ENCODE data around the gene TRIM13. TPM values are rescaled to one million over a fixed set of nuclear protein-coding genes. Genes with fewer than 3 reads are reported as not detected.

Gene TRIM13
- total RNA-seq, 3 donors from 2014 or later, result 16.0 to 28.8 (median 22.9) TPM

DNA sequence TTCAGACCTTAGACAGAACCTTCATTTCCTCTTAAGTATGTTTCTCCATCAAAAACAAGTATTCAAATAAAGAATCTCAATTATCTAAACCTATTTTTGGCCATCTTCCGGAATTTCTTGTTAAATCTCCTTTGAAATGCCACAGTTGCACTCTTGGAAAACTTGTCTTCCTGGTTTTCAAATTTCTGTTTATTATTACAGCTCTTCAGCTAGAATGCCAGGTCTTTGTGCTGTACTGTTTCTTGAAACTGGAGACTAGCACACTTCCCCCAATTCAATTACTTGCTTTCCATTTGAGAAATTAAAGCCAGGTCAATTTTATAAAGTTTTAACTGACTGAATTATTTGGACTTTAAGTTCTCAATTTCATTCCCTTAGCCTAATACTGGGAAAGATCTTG is 28.6 kb downstream of the TRIM13 start:
- Histone ChIP-seq H3K4me1 (no peaks in the 10 kb centered on the region), H3K27me3 (no peaks in the 10 kb centered on the region), H3K9me3 (no peaks in the 10 kb centered on the region), H3K4me3 (no peak overlapping the region), H3K27ac (peak overlapping the region in 1 of 2 donors; percentile 25), H3K36me3 (no peaks in the 10 kb centered on the region)
- intact Hi-C loops (cut with DNase I; ENCODE audit: low total_unique reads), result no loop called here
- TF ChIP-seq, protein P1, sequence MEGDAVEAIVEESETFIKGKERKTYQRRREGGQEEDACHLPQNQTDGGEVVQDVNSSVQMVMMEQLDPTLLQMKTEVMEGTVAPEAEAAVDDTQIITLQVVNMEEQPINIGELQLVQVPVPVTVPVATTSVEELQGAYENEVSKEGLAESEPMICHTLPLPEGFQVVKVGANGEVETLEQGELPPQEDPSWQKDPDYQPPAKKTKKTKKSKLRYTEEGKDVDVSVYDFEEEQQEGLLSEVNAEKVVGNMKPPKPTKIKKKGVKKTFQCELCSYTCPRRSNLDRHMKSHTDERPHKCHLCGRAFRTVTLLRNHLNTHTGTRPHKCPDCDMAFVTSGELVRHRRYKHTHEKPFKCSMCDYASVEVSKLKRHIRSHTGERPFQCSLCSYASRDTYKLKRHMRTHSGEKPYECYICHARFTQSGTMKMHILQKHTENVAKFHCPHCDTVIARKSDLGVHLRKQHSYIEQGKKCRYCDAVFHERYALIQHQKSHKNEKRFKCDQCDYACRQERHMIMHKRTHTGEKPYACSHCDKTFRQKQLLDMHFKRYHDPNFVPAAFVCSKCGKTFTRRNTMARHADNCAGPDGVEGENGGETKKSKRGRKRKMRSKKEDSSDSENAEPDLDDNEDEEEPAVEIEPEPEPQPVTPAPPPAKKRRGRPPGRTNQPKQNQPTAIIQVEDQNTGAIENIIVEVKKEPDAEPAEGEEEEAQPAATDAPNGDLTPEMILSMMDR (IDR thresholded peaks at IDR 0.05), result no peak
- TF ChIP-seq POLR2AphosphoS5 (IDR thresholded peaks at IDR 0.05) (no peak), POLR2A (IDR thresholded peaks at IDR 0.05) (no peak)
- no peak for DNase-seq (ENCODE audit: low spot score in 2 of 2)

DNA sequence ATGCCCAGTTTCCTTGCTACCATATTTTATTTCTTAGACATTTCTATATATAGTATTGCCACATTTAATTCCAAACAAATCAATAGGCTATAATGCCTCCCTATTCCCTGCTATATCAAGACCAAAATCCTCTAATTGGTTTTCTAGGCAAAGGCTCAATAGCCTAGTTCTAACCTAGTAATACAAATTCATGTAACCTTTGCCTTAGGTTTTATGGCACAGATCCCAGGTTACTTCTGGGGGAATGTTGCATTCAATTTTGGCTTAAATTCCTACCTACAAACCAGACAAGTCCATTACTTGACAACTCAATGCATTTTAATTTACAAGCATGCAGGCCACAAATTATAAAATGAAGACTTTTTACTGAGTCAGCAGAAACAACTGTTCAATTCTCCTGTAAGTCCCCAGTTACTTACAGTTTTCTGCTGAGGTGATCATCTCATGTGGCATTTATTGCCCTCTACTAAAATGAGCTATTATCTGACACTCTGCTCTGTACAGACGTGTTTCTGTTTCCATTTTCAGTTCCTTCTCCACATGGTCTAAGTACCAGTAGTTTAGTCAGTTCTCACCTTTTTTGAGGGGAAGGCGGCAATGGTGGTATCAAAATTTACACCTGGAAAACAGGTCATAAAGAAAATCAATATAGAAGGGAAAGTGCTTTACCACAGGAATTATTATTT is 30.1 kb downstream of the TRIM13 start:
- Histone ChIP-seq H3K4me3 (no peak overlapping the region), H3K36me3 (no peaks in the 10 kb centered on the region), H3K9me3 (no peaks in the 10 kb centered on the region), H3K27ac (no peak overlapping the region), H3K4me1 (no peaks in the 10 kb centered on the region), H3K27me3 (no peaks in the 10 kb centered on the region)
- intact Hi-C loops (cut with DNase I; ENCODE audit: low total_unique reads), result no loop called here
- no peak for DNase-seq (ENCODE audit: low spot score in 2 of 2)
- TF ChIP-seq, protein P1 (IDR thresholded peaks at IDR 0.05), result no peak
- TF ChIP-seq POLR2AphosphoS5 (IDR thresholded peaks at IDR 0.05) (no peak), POLR2A (IDR thresholded peaks at IDR 0.05) (no peak)

DNA sequence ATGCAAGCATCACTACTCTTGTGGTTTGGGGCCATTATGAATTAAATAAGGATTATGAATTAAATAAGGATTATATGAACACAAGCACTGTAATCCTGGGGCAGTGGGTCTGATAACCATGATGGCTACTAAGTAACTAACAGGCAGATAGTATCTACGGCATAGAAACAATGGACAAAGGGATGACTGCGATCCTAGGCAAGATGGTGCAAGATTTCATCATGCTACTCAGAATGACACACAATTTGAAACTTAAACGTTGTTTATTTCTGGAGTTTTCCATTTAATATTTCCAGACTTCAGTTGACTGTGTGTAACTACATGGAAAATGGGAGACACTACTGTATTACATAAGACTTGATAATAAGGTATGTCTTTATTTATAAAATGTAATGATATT is 33.5 kb downstream of the TRIM13 start:
- H3K4me3 ChIP-seq, result no peak overlapping the region
- no peak for DNase-seq (ENCODE audit: low spot score in 2 of 2)
- H3K27me3 ChIP-seq, result no peaks in the 10 kb centered on the region
- no peak for TF ChIP-seq POLR2AphosphoS5 (IDR thresholded peaks at IDR 0.05)
- no peak for TF ChIP-seq POLR2A (IDR thresholded peaks at IDR 0.05)
- TF ChIP-seq, protein P1 (IDR thresholded peaks at IDR 0.05), result no peak
- H3K4me1 ChIP-seq, result no peaks in the 10 kb centered on the region
- no peak overlapping the region for H3K27ac ChIP-seq
- no peaks in the 10 kb centered on the region for H3K36me3 ChIP-seq
- intact Hi-C loops (cut with DNase I; ENCODE audit: low total_unique reads), result no loop called here
- no peaks in the 10 kb centered on the region for H3K9me3 ChIP-seq

DNA sequence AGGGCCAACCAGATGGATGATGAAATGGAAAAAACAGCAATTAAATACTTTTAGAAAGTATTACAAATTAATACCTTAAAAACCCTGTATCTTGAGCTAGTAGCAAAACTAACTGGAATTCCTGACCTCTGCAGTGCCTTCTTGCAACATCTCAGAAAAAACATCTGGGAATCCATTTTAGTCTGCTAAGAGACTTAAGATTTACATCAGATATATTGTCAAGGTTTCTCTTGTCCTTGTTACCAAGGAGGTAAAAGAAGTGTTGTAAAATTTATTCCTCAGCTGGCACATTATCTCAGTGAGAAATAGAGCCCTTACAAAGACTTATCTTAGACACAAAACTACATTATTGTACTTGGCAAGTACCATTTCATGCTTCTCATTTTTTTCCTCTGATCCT is 36.9 kb downstream of the TRIM13 start:
- intact Hi-C loops (cut with DNase I; ENCODE audit: low total_unique reads), result no loop called here
- TF ChIP-seq POLR2A (IDR thresholded peaks at IDR 0.05) (no peak), POLR2AphosphoS5 (IDR thresholded peaks at IDR 0.05) (no peak)
- TF ChIP-seq, protein P1 (IDR thresholded peaks at IDR 0.05), result no peak
- Histone ChIP-seq H3K36me3 (no peaks in the 10 kb centered on the region), H3K9me3 (no peaks in the 10 kb centered on the region), H3K4me3 (no peak overlapping the region), H3K27ac (no peak overlapping the region), H3K27me3 (no peaks in the 10 kb centered on the region), H3K4me1 (no peaks in the 10 kb centered on the region)
- no peak for DNase-seq (ENCODE audit: low spot score in 2 of 2)

DNA sequence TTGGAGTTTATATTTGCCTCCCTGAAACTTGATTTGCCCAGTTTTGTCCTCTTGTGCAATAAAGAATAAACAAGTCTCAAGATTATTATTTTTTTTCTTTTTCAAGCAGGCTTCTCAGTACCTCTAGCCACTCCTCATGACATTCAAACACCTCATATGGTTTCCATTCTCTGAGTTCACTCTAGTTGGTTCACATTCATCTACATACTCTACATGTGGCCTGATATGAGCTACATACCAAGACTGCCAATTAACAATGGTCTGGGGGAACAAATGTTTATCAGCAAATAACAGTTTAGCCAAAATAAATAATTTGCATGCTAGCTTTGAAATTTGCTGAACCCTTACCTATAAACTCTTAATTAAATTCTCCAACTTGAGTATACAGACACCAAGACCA is 40.9 kb downstream of the TRIM13 start:
- H3K27ac ChIP-seq, result no peak overlapping the region
- intact Hi-C loops (cut with DNase I; ENCODE audit: low total_unique reads), result no loop called here
- H3K36me3 ChIP-seq, result no peaks in the 10 kb centered on the region
- H3K9me3 ChIP-seq, result no peaks in the 10 kb centered on the region
- no peaks in the 10 kb centered on the region for H3K4me1 ChIP-seq
- DNase-seq (ENCODE audit: low spot score in 2 of 2), result no peak
- TF ChIP-seq POLR2A (IDR thresholded peaks at IDR 0.05) (no peak), POLR2AphosphoS5 (IDR thresholded peaks at IDR 0.05) (no peak)
- TF ChIP-seq, protein P1 (IDR thresholded peaks at IDR 0.05), result no peak
- H3K4me3 ChIP-seq, result no peak overlapping the region
- no peaks in the 10 kb centered on the region for H3K27me3 ChIP-seq
